Endothelial cell of umbilical vein (primary cell): ENCODE data around the gene MAP3K21. TPM values are rescaled to one million over a fixed set of nuclear protein-coding genes. Genes with fewer than 3 reads are reported as not detected.

ENCODE experiments used
- BruUV-seq: library from RNA; stranded (reverse); fragments of 400-500 nt; replicated peaks from 2 replicates; lab custom pipeline; 2021; lab: Mats Ljungman, UMichigan
- CTCF ChIA-PET: fragments of 300-600, 350-600 bp; sonication (Branson Sonifier 250); formaldehyde crosslinking; loops from one replicate; lab custom pipeline; 2021; ENCODE audit warnings: antibody characterized with exemption, inconsistent platforms; lab: Charles Lee
- POLR2A ChIA-PET: fragments of 300-600, 350-600 bp; sonication (Branson Sonifier 250); formaldehyde crosslinking; loops from one replicate; lab custom pipeline; 2021; ENCODE audit warnings: antibody characterized with exemption, inconsistent platforms; lab: Charles Lee
- DNase-seq: peaks from one replicate; pipeline ENCODE4 v3.0.0-alpha.2; 2011; ENCODE audit warnings: low read depth, low spot score
- FAIRE-seq: peaks from 2 replicates; lab custom pipeline; 2011; peaks lifted over from hg19 to GRCh38; lab: Jason Lieb, UNC
- H2AFZ ChIP-seq: 2 replicates; pipeline ENCODE4 v1.6.0; 2012; ENCODE audit warnings: low read depth, low read length, control low read depth, inconsistent platforms
- H3K27ac ChIP-seq: 2 replicates; pipeline ENCODE4 v1.5.1; 2011; ENCODE audit warnings: low read depth, mild to moderate bottlenecking, control low read depth, low read length, moderate library complexity; ENCODE audit not compliant: insufficient read depth
- H3K27me3 ChIP-seq, 2 experiments: 2 replicates each; pipeline versions ENCODE4 v1.6.0 to v1.6.1; 2011; ENCODE audit warnings: low read length in 2 of 2, mixed read lengths in 1 of 2; ENCODE audit not compliant: control insufficient read depth in 2 of 2, insufficient read depth in 2 of 2
- H3K36me3 ChIP-seq, 2 experiments: 2 replicates in 1 of 2; 3 replicates in 1 of 2; pipeline ENCODE4 v1.5.1; 2011; ENCODE audit warnings: low read length in 2 of 2, mild to moderate bottlenecking in 1 of 2, moderate library complexity in 1 of 2; ENCODE audit not compliant: control insufficient read depth in 2 of 2, insufficient read depth in 2 of 2; ENCODE audit errors: extremely low read depth in 1 of 2
- H3K4me1 ChIP-seq: 3 replicates; pipeline ENCODE4 v1.5.1; 2011; ENCODE audit warnings: mild to moderate bottlenecking, low read length; ENCODE audit not compliant: control insufficient read depth, insufficient read depth; ENCODE audit errors: extremely low read depth
- H3K4me2 ChIP-seq: 2 replicates; pipeline ENCODE4 v1.6.1; 2011; ENCODE audit warnings: low read length, control low read depth, mixed read lengths; ENCODE audit not compliant: insufficient read depth
- H3K4me3 ChIP-seq, 3 experiments: fragments of 200-600 bp in 1 of 3; sonication (generic), shearing (Covaris generic) in 1 of 3; replicated peaks in 1 of 3; 2 replicates each; pipeline ENCODE4 v1.5.1; 2011 to 2016; ENCODE audit warnings: control low read depth in 3 of 3, low read length in 3 of 3, mild to moderate bottlenecking in 2 of 3, inconsistent platforms in 1 of 3, low read depth in 1 of 3, moderate library complexity in 1 of 3; ENCODE audit not compliant: insufficient read depth in 1 of 3
- H3K79me2 ChIP-seq: 2 replicates; pipeline ENCODE4 v1.6.0; 2012; ENCODE audit warnings: low read length, inconsistent platforms; ENCODE audit not compliant: control insufficient read depth, insufficient read depth
- H3K9ac ChIP-seq: replicated peaks from 2 replicates; pipeline ENCODE3; 2011; ENCODE audit warnings: low read length, control low read depth; ENCODE audit not compliant: insufficient read depth; ENCODE audit errors: extremely low read depth
- H3K9me1 ChIP-seq: replicated peaks from 3 replicates; pipeline ENCODE4 v1.6.0; 2011; ENCODE audit warnings: mild to moderate bottlenecking, low read length; ENCODE audit not compliant: control insufficient read depth, insufficient read depth; ENCODE audit errors: extremely low read depth
- H3K9me3 ChIP-seq: replicated peaks from 2 replicates; pipeline ENCODE4 v1.5.1; 2012; ENCODE audit warnings: low read length, inconsistent platforms; ENCODE audit not compliant: control insufficient read depth, insufficient read depth
- H4K20me1 ChIP-seq: replicated peaks from 2 replicates; pipeline ENCODE3; 2011; ENCODE audit warnings: mild to moderate bottlenecking, low read length; ENCODE audit not compliant: control insufficient read depth, insufficient read depth; ENCODE audit errors: extremely low read depth
- CTCF ChIP-seq, 2 donors: IDR thresholded peaks; 1 replicate in 1 of 2; 2 replicates in 1 of 2; pipeline ENCODE4 v1.5.1; 2011; ENCODE audit warnings: low read length in 2 of 2, mild to moderate bottlenecking in 2 of 2, moderate library complexity in 2 of 2, control low read depth in 1 of 2, inconsistent platforms in 1 of 2, low read depth in 1 of 2; ENCODE audit not compliant: insufficient read depth in 1 of 2; ENCODE audit errors: extremely low read depth in 1 of 2
- EZH2 ChIP-seq: IDR thresholded peaks from 2 replicates; pipeline ENCODE4 v1.6.1; 2012; ENCODE audit warnings: borderline replicate concordance, low read depth, mild to moderate bottlenecking, moderate library complexity, low read length, inconsistent platforms; ENCODE audit not compliant: severe bottlenecking
- FOS ChIP-seq: IDR thresholded peaks from 2 replicates; pipeline ENCODE4 v1.6.1; 2011; ENCODE audit warnings: mild to moderate bottlenecking, low read length, moderate library complexity, borderline replicate concordance; ENCODE audit not compliant: insufficient read depth
- GATA2 ChIP-seq: IDR thresholded peaks from 2 replicates; pipeline ENCODE4 v1.7.0; 2011; ENCODE audit warnings: low read depth, mild to moderate bottlenecking, moderate library complexity, mixed read lengths, low read length; ENCODE audit not compliant: insufficient read length, insufficient read depth
- JUN ChIP-seq: IDR thresholded peaks from 2 replicates; pipeline ENCODE4 v1.6.1; 2011; ENCODE audit warnings: borderline replicate concordance, low read depth; ENCODE audit not compliant: insufficient read length, insufficient read depth
- MAX ChIP-seq: IDR thresholded peaks from 2 replicates; pipeline ENCODE4 v1.6.1; 2011; ENCODE audit not compliant: insufficient read depth, insufficient read length
- MYC ChIP-seq: IDR thresholded peaks from one replicate; pipeline ENCODE4 v1.6.1; 2011; ENCODE audit warnings: mild to moderate bottlenecking, low read depth, low read length
- POLR2A ChIP-seq: IDR thresholded peaks from 2 replicates; pipeline ENCODE4 v1.6.1; 2012; ENCODE audit warnings: low read depth, mild to moderate bottlenecking, control low read depth, low read length
- POLR2AphosphoS5 ChIP-seq: IDR thresholded peaks from 2 replicates; pipeline ENCODE4 v1.6.1; 2012; ENCODE audit warnings: low read depth, mild to moderate bottlenecking, control low read depth, low read length, moderate library complexity; ENCODE audit not compliant: insufficient read depth
- dilution Hi-C: fragments of 300-500 bp; cut with MboI; formaldehyde crosslinking; loops from one replicate; pipeline ENCODE4 v1.15.0; 2019; ENCODE audit warnings: low sequenced_read_pairs; ENCODE audit not compliant: extremely low pct_ligation_motif_present
- intact Hi-C: fragments of 100-400 bp; cut with micrococcal nuclease; formaldehyde crosslinking; loops from one replicate; pipeline ENCODE4 v1.10.0; 2022
- polyA plus RNA-seq, 4 experiments: library from polyadenylated mRNA; depleted of rRNA in 3 of 4; stranded (reverse) in 3 of 4; unstranded in 1 of 4; fragments of >200 nt; gene quantifications; 2 replicates each; pipeline versions ENCODE4 v1.2.1 to v1.2.3, GENCODE V29; 2011 to 2012; ENCODE audit warnings: missing spikeins in 1 of 4
- total RNA-seq: library from RNA; stranded (reverse); gene quantifications from 2 replicates; pipeline ENCODE4 v1.2.3, GENCODE V29; 2021

Gene MAP3K21
- total and polyA plus RNA-seq, 2 donors (not counting 3 experiments of a cell fraction or from before 2014, with no cell fraction given), result 0.65 to 0.95 TPM

- POLR2A ChIA-PET, result no interaction called here
- DNase-seq (no peak), FAIRE-seq (no peak)
- H3K9ac ChIP-seq, result no peak overlapping the region
- H3K36me3 ChIP-seq, result no peaks in the 10 kb centered on the region
- no peaks in the 10 kb centered on the region for H3K9me3 ChIP-seq
- H3K4me1 ChIP-seq, result peaks cover 7% of the 10 kb centered on the region
- no peaks in the 10 kb centered on the region for H3K9me1 ChIP-seq
- H4K20me1 ChIP-seq, result no peaks in the 10 kb centered on the region
- peak overlapping the region; percentile 95 for H3K4me2 ChIP-seq
- TF ChIP-seq MAX (no peak), EZH2 (no peak), POLR2A (no peak), POLR2AphosphoS5 (no peak), GATA2 (no peak), CTCF (IDR thresholded peaks at IDR 0.05; ENCODE audit: extremely low read depth in 1 of 2, insufficient read depth in 1 of 2, low read depth in 1 of 2, low read length in 2 of 2) (no peak), FOS (no peak), MYC (no peak), JUN (no peak)
- CTCF ChIA-PET, result interaction anchor here (0.9 to 4.4 kb wide), 2 partner anchors 9 to 68 kb away, joined by 3 to 23 read pairs; no protein-coding TSS in a partner anchor
- no peak overlapping the region for H3K27ac ChIP-seq
- intact Hi-C loops (no loop called here), dilution Hi-C loops (no loop called here)
- peak overlapping the region; percentile 100 for H2AFZ ChIP-seq
- peaks cover 2 to 5% of the 10 kb centered on the region in 2 experiments for H3K27me3 ChIP-seq
- no peaks in the 10 kb centered on the region for H3K79me2 ChIP-seq
- BruUV-seq, result no TSS peak
- no peak overlapping the region for H3K4me3 ChIP-seq
Observed at GRCh38 chr1:233295975-233296322, 31.6 kb upstream of the MAP3K21 start.
